DOHH2 (cell line): ENCODE data around the gene GFAP.

Source experiments
- CTCF ChIP-seq: fragments of 200-600 bp; sonication (generic); IDR thresholded peaks from one replicate; pipeline ENCODE4 v1.5.1; 2014; ENCODE audit warnings: antibody characterized with exemption, mild to moderate bottlenecking, low read depth, low read length; ENCODE audit not compliant: poor library complexity, severe bottlenecking
- EZH2phosphoT487 ChIP-seq: fragments of 200-600 bp; sonication (generic); IDR thresholded peaks from 2 replicates; pipeline ENCODE4 v1.6.1; 2017; ENCODE audit warnings: borderline replicate concordance, mild to moderate bottlenecking, antibody characterized with exemption, low read length, moderate library complexity, mixed read lengths

GRCh38 chr17:44879376-44879775, 35.9 kb downstream of the GFAP start:
- no peak for TF ChIP-seq EZH2phosphoT487
- no peak for TF ChIP-seq CTCF
